AG04449 (cell line): Measurements from ENCODE around the gene REEP6.
A peak's percentile ranks its signal among the peaks of the same experiment; 100 is the strongest.
"Not testable (repeated sequence)": the region's sequence is repeated elsewhere in the genome, so short reads cannot be mapped to it uniquely, and the experiment has no call there.

Experiments
- CTCF ChIA-PET: fragments of 350-600 bp; formaldehyde crosslinking; extraction: SDS; loops from one replicate; lab custom pipeline; 2021; ENCODE audit warnings: antibody characterized with exemption; lab: Yijun Ruan, JAX
- POLR2A ChIA-PET: fragments of 400-600, 350-600 bp; formaldehyde crosslinking; extraction: SDS; loops from one replicate; lab custom pipeline; 2020; ENCODE audit warnings: antibody characterized with exemption, inconsistent platforms; lab: Yijun Ruan, JAX
- DNase-seq: peaks from one replicate; pipeline ENCODE4 v3.0.0-alpha.2; 2010; ENCODE audit warnings: low read depth, low spot score
- H3K4me3 ChIP-seq: 2 replicates; pipeline ENCODE4 v1.5.1; 2011; ENCODE audit warnings: low read depth, mild to moderate bottlenecking, control low read depth, low read length
- TF ChIP-seq, protein P1 (sequence below): IDR thresholded peaks from one replicate; pipeline ENCODE4 v1.5.1; 2011; ENCODE audit warnings: mild to moderate bottlenecking, moderate library complexity, low read length, control low read depth, inconsistent platforms; ENCODE audit not compliant: insufficient read depth; ENCODE audit errors: missing control alignments

REEP6 gene

DNA sequence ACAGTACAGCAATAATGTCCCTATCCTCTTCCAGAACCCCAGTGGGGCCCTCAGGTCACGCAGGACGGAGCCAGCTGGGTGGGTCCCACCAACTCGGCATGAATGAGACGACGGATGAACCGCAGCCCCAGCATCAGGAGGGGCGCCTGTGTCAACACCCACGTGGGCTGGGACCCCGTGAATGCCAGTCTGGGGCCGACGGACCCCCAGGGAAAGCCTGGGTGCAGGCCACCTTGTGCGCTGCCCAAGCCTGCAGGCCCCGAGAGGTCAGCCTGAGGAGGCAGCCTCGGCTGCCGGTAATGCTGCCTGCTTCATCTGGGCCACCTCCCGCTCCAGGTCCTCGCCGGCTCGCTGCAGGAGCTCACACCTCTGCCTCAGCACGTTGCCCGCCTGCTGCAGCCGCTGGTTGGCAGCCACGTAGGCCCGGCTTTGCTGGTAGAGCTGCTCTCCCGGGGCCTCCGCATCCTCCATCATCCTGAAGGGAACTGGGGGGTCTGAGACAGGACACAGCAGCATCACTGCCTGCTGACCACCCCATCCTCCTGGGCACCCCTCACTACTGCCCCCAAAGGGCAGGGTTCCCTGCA is 16.1 kb upstream of the REEP6 start:
- POLR2A ChIA-PET: interaction anchor here (1.0 kb wide), 1 partner anchor 9 kb away, joined by 3 read pairs; no protein-coding TSS in a partner anchor
- no peak for DNase-seq
- H3K4me3 ChIP-seq: no peak overlapping the region
- CTCF ChIA-PET: no interaction called here
- TF ChIP-seq, protein P1, sequence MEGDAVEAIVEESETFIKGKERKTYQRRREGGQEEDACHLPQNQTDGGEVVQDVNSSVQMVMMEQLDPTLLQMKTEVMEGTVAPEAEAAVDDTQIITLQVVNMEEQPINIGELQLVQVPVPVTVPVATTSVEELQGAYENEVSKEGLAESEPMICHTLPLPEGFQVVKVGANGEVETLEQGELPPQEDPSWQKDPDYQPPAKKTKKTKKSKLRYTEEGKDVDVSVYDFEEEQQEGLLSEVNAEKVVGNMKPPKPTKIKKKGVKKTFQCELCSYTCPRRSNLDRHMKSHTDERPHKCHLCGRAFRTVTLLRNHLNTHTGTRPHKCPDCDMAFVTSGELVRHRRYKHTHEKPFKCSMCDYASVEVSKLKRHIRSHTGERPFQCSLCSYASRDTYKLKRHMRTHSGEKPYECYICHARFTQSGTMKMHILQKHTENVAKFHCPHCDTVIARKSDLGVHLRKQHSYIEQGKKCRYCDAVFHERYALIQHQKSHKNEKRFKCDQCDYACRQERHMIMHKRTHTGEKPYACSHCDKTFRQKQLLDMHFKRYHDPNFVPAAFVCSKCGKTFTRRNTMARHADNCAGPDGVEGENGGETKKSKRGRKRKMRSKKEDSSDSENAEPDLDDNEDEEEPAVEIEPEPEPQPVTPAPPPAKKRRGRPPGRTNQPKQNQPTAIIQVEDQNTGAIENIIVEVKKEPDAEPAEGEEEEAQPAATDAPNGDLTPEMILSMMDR: no peak

- ChIA-PET POLR2A (interaction anchor here (1.0 kb wide), 1 partner anchor 10 kb away, joined by 3 read pairs; no protein-coding TSS in a partner anchor), CTCF (interaction anchor here (2.9 kb wide), 1 partner anchor 10 kb away, joined by 16 read pairs; no protein-coding TSS in a partner anchor)
- DNase-seq: no peak
- H3K4me3 ChIP-seq: no peak overlapping the region
- TF ChIP-seq, protein P1: no peak
These were observed 15.1 kb upstream of the REEP6 start for GRCh38 chr19:1475751-1476437.

- H3K4me3 ChIP-seq, POLR2A ChIA-PET, DNase-seq: not testable (repeated sequence)
- CTCF ChIA-PET: interaction anchor here (1.8 to 2.9 kb wide), 2 partner anchors 8 to 11 kb away, joined by 7 to 16 read pairs; no protein-coding TSS in a partner anchor
These were observed 13.9 kb upstream of the REEP6 start for GRCh38 chr19:1477056-1477455.

- peak; percentile 49 for DNase-seq
- peak within 1 kb of the TSS; percentile 83 for H3K4me3 ChIP-seq
- ChIA-PET POLR2A (no interaction called here), CTCF (interaction anchor here (2.9 kb wide), 1 partner anchor 13 kb away, joined by 16 read pairs; no protein-coding TSS in a partner anchor)
- TF ChIP-seq, protein P1: no peak
These were observed 11.9 kb upstream of the REEP6 start, which contains the start of gene C19orf25 for GRCh38 chr19:1478934-1479707. Gene C19orf25 (minus strand): TSS chr19:1479215. CDS start chr19:1478903, 312 bp downstream.

GRCh38 chr19:1481224-1481892 is 9.6 kb upstream of the REEP6 start:
- ChIA-PET CTCF (no interaction called here), POLR2A (no interaction called here)
- no peak overlapping the region for H3K4me3 ChIP-seq
- DNase-seq: no peak
- TF ChIP-seq, protein P1: no peak

GRCh38 chr19:1481893-1482360 is 9.1 kb upstream of the REEP6 start:
- ChIA-PET POLR2A (no interaction called here), CTCF (no interaction called here)
- H3K4me3 ChIP-seq: no peak overlapping the region
- TF ChIP-seq, protein P1: no peak
- no peak for DNase-seq
